HG02943 (cell line): ENCODE data around the gene PNKP.
A peak's percentile ranks its signal among the peaks of the same experiment; 100 is the strongest.
"Not testable (repeated sequence)": the region's sequence is repeated elsewhere in the genome, so short reads cannot be mapped to it uniquely, and the experiment has no call there.

Experiments used
- ATAC-seq: cut with Tn5 transposase; IDR thresholded peaks from one replicate; pipeline ENCODE4 v1.9.1; 2021; ENCODE audit warnings: mild to moderate bottlenecking, low read depth, moderate library complexity; ENCODE audit not compliant: unreplicated experiment

The PNKP gene

DNA sequence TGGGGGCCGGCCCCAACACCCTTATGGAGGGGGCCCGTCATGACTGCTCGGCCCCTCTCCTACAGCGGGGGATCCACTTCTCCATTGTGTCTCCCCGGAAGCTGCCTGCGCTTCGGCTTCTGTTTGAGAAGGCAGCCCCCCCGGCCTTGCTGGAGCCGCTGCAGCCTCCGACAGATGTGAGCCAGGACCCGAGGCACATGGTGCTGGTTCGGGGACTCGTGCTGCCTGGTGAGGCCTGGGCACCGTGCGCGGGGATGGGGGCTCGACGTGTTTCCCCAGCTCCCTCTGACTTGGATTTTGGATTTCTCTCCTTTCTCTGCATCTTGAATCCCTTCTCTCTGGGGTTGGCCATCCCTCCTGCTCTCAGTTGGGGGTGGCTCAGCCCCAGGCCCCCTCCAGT is 37.7 kb downstream of the PNKP start:
- no peak for ATAC-seq

DNA sequence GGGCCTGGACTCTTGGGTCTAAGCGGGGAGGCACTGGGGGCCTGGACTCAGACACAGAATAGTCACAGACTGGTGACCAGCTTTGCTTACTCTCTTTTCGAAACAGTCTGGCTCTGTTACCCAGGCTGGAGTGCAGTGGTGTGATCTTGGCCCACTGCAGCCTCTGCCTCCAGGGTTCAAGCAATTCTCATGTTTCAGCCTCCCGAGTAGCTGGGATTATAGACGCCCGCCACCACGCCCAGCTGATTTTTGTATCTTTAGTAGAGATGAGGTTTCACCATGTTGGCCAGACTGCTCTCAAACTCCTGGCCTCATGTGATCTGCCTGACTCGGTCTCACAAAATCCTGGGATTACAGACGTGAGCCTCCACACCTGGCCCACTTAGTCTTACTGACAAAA is 38.2 kb downstream of the PNKP start:
- ATAC-seq = no peak

DNA sequence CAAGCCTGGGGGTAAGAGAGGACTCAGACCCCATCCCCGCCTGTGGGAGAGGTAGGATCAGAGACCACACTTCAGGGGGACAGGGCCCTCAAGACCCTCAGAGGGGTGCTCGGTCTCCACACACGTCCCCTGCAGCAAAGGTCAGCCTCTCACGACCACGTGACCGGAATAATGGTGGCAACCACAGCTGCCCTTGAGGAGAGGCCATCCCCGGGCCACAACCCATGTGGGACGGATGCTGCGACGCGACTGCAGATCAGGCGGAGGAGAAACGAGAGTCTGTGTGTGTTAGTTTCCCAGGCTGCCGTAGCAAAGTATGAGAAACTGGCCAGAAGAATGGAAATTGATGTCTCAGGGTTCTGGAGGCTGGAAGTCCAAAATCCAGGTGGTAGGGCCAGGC is 40.3 kb downstream of the PNKP start:
- ATAC-seq = no peak

DNA sequence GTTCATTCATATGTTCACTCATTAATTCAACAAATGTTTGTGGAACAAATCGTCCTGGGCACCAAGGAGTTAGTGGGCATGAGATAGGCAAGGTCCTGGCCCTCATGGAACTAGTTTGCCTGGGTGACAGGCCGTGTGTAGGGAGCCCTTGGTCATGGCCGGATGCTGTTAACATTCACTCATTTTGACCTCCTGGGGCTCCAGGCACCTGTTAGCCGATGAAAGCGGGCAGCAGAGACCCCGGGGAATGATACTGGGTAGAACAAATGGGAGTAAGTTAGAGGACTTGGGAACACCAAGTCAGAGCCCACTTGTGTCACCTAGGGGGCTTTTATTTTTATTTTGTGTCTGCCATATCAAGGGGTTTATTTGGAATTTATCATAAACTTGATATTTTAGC is 42.7 kb downstream of the PNKP start:
- no peak for ATAC-seq

DNA sequence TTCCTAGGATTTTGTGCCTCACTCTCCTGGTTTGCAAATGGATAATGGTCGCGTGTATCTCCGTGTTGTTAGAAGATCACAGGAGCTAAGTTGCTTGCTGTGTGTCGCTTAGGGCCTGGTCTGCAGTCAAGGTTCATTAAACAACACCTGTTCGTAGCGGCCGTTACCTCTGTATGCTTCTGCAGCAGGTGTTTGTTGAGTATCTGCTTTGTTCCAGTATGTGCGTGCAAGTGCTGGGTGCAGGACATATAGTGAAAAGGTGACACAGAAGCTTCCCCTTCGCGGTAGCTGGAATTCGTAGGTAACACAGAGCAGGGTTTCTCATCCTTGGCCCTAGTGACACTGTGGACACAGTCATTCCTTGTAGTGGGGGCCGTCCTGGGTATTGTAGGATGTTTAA is 43.9 kb downstream of the PNKP start:
- no peak for ATAC-seq

DNA sequence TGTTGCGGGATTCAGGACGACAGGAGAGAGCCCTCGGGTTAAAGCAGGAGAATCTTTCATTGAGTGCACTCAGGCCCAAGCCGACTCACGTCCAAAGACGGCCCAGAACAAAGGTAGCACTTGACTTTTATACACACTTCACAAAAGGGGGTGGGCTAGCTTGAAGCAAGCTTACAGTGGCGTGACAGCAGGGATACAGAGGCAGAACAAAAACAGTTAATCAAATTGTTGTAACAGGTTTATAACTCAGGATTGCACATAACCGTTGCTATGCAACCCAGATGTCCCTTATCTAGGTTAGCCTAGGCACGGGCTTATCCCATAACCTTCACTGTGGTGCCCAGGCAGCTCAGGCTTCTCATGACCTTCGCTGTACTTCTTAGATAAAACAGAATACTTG is 47.3 kb downstream of the PNKP start:
- ATAC-seq = no peak

DNA sequence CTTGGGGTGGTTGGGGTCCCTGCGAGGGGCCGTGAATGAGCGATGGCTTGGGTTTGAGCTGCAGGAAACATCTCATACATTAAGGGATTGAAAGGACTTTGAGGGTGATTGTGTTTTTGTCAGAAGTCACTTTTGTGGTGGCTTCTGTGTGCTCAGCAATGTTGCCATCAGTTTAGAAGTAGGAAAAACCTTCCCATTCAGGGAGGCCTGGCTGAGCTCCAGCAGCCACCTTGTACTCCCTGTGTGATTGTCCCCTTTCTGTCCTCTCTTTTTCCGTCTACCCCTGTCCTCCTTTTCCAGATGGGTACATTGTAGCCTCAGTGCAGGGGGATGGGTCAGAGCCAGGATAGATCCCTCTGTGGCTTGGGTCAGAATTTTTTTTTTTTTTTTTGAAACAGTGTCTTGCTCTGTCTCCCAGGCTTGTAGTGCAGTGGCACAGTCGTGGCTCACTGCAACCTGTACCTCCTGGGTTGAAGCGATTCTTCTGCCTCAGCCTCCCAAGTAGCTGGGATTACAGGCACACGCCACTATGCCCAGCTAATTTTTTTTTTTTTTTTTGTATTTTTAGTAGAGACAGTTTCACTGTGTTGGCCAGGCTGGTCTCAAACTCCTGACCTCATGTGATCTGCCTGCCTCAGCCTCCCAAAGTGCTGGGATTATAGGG is 47.8 kb downstream of the PNKP start:
- ATAC-seq = not testable (repeated sequence)

DNA sequence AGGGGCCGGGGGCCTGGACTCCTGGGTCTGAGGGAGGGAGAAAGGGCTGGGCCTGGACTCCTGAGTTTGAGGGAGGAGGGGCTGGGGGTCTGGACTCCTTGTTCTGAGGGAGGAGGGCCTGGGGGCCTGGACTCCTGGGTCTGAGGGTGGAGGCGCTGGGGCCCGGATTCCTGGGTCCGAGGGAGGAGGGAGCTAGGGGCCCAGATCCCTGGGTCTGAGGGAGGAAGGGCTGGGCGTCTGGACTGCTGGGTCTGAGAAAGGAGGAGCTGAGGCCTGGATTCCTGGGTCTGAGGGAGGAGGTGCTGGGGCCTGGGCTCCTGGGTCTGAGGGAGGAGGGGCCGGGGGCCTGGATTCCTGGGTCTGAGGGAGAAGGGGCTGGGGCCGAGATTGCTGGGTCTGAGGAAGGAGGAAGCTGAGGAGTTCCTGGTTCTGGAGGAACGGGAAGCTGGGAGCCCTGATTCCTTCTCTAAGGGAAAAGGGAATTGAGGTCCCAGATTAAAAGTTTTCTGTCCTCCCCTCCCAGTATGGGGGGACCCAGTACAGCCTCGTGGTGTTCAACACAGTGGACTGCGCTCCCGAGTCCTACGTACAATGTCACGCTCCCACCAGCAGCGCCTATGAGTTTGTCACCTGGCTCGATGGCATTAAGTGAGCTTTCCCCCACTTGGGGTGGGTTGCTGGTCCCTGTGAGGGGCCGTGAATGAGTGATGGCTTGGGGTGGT is 48.6 kb downstream of the PNKP start:
- ATAC-seq = no peak

DNA sequence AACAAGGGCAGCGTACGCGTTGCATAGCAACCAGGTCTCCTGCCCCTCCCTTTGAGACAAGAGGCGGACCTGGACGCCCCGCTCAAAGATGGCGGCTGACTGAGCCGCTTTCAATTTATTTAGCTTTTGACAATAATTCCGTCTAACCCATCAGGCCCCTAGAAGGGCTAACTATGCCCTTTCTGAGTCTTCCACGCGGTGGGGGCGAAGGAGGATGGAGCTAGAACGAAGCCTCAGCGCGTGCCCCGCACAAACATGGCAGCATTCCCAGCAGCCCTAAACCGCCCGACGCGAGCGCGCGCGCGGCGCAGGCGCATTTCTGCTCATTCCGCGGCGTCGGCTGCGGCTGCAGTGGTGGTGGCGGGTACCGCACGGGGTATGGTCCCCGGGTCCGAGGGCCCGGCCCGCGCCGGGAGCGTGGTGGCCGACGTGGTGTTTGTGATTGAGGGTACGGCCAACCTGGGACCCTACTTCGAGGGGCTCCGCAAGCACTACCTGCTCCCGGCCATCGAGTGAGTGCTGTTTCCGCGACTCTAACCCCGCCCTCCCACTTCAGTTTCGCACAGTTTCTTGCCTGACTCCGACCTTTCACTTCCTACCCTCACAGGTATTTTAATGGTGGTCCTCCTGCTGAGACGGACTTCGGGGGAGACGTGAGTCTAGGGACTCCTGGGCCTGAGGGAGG is 49.3 kb downstream of the PNKP start, which contains the start of gene MED25:
TSS of gene MED25 (plus strand) at position 326 of the 685 bp plus-strand sequence. CDS start at position 379, 53 bp downstream.
- peak; percentile 67 for ATAC-seq

DNA sequence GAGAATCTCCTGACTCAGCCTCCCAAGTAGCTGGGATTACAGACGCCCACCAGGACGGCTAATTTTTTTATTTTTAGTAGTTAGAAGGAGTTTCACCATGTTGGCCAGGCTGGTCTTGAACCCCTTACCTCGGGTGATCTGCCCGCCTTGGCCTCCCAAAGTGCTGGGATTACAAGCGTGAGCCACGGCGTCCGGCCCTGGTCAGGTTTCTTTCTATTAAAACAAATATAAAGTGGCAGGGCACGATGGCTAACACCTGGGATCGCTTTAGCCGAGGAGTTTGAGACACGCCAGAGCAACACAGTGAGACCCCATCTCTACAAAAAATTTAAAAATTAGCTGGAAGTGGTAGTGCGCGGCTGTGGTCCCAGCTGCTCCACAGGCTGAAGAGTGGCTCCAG is 50.8 kb downstream of the PNKP start:
- ATAC-seq = no peak

DNA sequence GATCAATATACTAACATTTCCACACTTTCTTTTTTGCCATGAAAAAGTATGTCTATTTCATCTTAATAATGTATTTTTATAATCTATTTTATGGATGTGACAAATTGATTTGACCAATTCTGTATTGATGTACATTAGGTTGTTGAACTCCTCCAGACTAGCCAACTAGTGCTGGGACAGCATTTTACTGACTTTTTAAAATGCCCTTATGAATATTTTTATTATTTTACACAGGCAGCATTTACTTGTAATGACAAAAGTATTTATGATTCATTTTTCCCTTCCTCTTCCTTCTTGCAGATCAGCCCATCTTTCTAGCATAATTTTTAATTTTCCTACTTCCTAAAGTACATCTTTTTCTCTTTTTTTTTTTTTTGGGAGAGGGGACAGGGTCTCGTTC is 53.4 kb downstream of the PNKP start:
- ATAC-seq = no peak

DNA sequence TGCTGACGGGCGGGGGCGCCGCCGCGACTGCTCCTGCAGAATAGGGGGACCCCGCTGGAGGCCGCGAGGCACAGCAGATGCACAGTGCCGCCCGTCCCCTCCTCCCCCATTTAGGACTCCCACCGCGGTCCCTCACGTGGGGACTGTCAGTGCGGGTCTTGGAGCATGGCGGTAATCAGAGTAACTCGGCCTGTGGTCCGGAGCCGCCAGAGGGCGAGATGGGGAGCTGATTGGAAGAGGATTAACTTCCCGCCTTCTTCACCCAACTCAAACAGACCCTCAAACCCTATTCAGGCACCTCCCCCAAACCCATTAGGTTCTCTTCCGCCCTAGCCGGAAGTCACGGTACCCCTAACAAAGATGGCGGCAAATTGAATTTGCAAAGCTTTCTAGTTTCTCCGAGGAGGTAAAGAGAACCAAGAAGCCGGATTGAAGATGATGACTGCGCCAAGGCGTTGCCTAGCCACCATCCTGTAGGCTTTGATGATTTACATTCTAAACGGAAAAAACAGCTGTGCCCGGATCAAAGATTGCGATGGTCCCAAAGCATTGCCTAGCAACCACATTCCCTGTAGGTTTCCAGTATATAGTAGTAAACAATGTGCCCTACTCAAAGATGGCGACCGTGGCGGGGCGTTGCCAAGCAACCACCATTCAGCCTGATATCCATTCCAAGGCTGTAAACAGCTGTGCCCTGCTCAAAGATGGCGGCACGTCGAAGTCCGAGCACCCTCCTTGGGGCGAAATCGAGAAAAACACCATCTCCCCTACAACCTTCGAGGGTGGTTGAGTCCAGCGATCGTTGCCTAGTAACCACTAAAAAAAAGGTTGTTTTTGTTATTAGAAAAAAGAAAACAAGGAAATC is 54.1 kb downstream of the PNKP start, which contains the start of gene FUZ:
TSS of gene FUZ (minus strand) at position 296 of the 865 bp plus-strand sequence. CDS start at position 110, 186 bp downstream.
- ATAC-seq = peak; percentile 54

DNA sequence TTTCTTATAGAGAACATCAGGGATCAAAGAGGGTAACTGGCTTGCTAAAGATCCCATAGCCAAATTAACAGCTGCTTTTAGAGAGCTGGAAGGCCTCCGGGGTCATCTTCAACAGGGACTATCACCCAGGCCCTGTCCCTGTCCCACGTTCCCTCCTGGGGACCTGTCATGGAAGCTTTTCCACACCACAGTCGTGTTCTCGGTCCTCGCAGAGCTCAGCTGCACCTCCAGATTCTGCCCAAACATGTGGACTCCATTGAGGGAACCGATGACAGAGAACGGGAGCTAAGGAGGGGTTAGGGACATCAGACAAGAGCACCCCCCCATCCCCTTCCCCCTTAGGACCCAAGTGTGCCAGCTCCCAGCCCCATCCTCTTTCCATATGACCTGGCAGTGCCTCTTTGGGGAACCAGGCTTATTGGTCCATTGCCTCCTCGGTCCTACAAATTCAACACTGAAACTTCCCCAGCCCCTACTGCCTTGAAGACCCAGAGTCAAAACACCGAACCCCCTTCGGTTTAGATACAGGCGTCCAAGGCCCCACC is 54.9 kb downstream of the PNKP start:
- no peak for ATAC-seq

DNA sequence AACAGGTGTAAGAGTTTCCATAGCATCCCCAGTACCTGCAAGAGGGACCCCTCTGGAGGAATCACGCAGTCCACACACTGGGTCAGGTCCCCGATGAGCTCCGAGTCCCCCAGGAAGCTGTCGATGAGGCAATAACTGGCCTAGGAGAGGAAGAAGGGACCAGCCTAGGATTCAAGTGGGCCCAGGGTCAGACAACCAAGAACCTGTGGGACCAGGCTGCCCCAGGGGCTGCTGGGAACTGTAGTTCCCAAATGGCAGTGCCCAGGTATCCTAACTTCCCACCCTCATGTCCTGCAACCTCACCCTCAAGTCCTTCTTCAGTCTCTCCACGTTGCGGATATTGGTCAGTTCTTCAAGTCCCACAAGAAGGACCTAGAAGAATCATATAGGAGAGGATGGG is 56.0 kb downstream of the PNKP start:
- ATAC-seq = no peak
